Stimulated activated memory B cell treated with anti-CD40 and anti-IgM and Interleukin-4, amounts not matched to agents 10 μg/mL and 1 μg/mL and 100 μg/mL, for 72 hours (primary cell): ENCODE results near the gene GPR31.

Source experiments
- ATAC-seq: fragments of 150-1000 bp; cut with Tn5 transposase; 2 replicates; pipeline ENCODE4 v1.10.0; 2021
- H3K27ac Mint-ChIP-seq: one replicate; pipeline ENCODE4 v1.8.0; 2022; ENCODE audit warnings: mild to moderate bottlenecking, mixed read lengths
- H3K27me3 Mint-ChIP-seq: one replicate; pipeline ENCODE4 v1.8.0; 2022; ENCODE audit warnings: mixed read lengths
- H3K36me3 Mint-ChIP-seq: one replicate; pipeline ENCODE4 v1.8.0; 2022; ENCODE audit warnings: mixed read lengths
- H3K4me1 Mint-ChIP-seq: one replicate; pipeline ENCODE4 v1.8.0; 2022; ENCODE audit warnings: mixed read lengths
- H3K4me3 Mint-ChIP-seq: one replicate; pipeline ENCODE4 v1.8.0; 2022; ENCODE audit warnings: mild to moderate bottlenecking, moderate library complexity, mixed read lengths
- H3K9me3 Mint-ChIP-seq: one replicate; pipeline ENCODE4 v1.8.0; 2022; ENCODE audit warnings: mixed read lengths

The GPR31 gene

DNA sequence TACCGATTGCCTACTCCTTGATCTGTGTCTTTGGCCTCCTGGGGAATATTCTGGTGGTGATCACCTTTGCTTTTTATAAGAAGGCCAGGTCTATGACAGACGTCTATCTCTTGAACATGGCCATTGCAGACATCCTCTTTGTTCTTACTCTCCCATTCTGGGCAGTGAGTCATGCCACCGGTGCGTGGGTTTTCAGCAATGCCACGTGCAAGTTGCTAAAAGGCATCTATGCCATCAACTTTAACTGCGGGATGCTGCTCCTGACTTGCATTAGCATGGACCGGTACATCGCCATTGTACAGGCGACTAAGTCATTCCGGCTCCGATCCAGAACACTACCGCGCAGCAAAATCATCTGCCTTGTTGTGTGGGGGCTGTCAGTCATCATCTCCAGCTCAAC is 21.4 kb downstream of the GPR31 start:
- H3K27me3 Mint-ChIP-seq, result no peaks in the 10 kb centered on the region
- H3K27ac Mint-ChIP-seq, result peak overlapping the region; percentile 58
- no peak for ATAC-seq
- H3K4me1 Mint-ChIP-seq, result peaks cover 78% of the 10 kb centered on the region
- H3K4me3 Mint-ChIP-seq, result no peak overlapping the region
- H3K9me3 Mint-ChIP-seq, result no peaks in the 10 kb centered on the region
- H3K36me3 Mint-ChIP-seq, result peaks cover 19% of the 10 kb centered on the region

DNA sequence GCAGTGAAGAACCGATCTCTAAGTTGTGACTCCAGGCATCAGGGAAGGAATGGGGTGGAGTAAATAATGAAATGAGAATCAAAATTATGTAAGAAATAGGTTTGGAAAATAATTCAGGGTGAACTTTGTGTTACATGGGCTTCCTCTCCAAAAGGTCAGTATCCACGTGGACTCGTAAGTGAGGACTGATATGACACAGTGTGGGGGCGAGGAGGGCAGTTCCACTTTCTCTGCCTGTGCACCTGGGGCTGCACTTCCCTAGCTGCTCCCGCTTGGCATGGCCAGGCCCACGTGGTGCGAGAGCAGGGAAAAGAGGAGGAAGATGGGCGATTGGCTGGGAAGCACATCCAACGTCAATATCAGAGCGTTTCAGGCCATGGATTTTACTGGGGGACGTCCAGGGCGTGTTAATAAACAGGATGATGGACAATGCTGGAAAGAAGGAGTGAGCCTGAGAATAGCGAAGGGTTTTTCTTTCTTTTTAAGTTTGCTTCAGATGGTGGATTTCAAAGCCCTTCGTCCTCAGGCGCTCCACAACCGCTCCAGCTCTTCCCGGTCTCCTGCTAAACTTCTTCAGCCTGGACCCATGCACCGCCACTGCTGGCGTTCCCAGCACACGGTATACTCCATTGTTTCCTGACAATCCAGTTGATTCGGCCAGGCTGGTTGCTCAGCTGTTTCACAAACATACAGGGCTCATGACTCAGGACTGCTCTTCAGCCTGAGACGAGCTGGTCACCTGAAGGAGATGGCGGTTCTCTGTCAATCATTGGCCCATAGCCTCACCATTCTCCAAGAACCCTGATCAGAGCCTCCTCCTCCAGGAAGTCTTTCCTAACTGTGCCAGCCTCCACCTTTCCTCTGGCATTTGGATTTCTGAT is 23.1 kb downstream of the GPR31 start:
- ATAC-seq, result peak; percentile 53
- H3K9me3 Mint-ChIP-seq, result no peaks in the 10 kb centered on the region
- peak overlapping the region; percentile 24 for H3K4me3 Mint-ChIP-seq
- H3K4me1 Mint-ChIP-seq, result peaks cover 80% of the 10 kb centered on the region
- H3K36me3 Mint-ChIP-seq, result peaks cover 22% of the 10 kb centered on the region
- no peaks in the 10 kb centered on the region for H3K27me3 Mint-ChIP-seq
- H3K27ac Mint-ChIP-seq, result peak overlapping the region; percentile 84

DNA sequence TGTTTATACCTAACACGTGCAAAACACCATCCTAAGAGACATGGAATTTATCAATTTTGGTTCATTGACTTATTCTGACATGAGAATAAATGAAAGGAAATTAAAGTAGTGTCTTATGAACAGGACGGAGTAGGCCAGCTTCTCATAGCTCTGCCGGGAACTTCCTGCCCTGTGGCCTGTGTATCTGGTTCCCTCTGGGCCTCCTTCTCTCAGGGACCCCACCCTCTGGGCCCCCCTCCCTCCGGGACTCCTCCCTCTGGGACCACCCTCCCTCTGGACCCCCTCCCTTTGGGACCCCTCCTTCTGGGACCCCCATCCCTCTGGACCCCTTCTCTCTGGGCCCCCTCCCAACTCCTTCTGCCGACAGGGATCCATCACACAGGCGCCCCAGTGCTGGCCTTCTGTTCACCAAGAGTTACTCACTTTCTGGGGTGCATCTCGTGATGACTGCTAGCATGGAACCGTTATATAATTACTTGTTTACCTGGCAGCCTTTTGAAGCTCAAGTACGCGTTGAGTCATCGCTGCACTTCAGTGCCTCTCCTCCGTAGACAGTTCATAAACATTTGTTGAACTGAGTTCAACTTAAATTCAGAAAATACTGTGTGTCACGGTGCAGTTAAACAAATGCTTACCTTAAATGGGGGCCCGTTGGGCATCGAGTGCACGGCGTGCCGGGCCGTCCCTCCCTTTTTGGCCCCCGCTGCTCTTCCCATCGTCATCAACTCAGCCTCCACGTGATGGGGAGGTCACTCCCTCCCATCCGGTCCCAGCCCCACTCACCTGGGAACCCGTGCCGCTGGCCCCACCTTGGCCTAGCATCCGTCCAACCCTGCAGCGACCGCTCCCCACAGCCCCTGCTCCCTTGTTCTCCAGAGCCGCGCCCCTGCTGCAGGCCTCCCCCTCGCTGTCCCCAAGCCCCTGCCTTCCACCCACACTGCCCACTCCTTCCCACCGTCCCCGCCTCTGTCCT is 26.8 kb downstream of the GPR31 start:
- peaks cover 90% of the 10 kb centered on the region for H3K4me1 Mint-ChIP-seq
- peak overlapping the region; percentile 80 for H3K4me3 Mint-ChIP-seq
- H3K27me3 Mint-ChIP-seq, result no peaks in the 10 kb centered on the region
- H3K36me3 Mint-ChIP-seq, result peaks cover 23% of the 10 kb centered on the region
- H3K9me3 Mint-ChIP-seq, result no peaks in the 10 kb centered on the region
- peak overlapping the region; percentile 95 for H3K27ac Mint-ChIP-seq
- ATAC-seq, result peak; percentile 83

DNA sequence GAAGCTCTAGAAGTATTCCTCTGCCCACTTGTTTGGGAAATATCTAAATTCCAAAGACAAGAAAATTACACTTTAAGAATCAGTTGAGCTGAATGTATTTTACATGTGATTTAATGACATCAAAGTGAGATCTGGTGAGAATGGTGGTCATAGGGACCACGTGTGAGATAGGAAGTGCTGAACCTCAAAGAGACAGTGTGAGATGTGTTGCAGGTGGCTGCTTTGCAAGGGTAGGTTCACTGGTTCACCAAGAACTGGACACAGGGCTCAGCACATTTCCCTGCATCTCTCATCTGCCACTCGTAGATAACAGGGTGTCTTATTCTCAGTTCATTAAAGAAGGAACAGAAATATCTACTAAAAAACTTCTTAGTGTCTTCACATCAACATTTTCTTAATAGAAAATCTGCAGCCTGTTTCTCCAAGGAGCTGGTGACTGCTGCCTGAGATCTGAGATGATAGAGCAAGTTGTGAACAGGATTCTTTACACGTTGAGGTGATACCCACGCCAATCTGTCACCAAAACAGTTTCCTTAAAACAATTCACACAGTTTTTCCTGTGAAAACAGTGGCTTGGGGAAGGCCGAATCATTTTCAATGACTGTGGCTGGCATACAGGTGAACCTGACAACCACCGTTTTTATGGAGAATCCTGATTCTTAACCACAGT is 27.6 kb downstream of the GPR31 start:
- Mint-ChIP-seq H3K4me1 (peaks cover 87% of the 10 kb centered on the region), H3K27ac (peak overlapping the region; percentile 95), H3K4me3 (peak overlapping the region; percentile 80), H3K9me3 (no peaks in the 10 kb centered on the region), H3K27me3 (no peaks in the 10 kb centered on the region), H3K36me3 (peaks cover 23% of the 10 kb centered on the region)
- peak; percentile 59 for ATAC-seq

DNA sequence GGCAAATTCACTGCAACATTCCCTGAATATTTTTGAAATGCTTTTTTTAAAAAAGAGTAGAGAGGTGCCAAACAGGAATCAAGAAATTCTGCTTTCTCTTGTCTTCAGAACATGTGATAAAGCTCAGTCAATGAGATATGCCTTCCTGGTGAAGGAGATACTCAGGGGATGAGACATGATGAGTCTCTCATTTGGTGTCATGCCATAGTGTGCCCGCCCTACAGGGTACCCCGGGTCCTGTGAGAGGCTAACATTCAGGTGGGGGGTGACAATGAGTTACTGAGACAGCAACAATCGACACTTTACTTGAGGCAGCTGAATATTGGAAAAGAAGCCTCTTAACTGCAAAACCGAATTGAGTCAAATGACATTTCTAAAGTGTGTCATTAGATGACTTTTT is 28.2 kb downstream of the GPR31 start:
- Mint-ChIP-seq H3K27me3 (no peaks in the 10 kb centered on the region), H3K4me3 (peak overlapping the region; percentile 80), H3K9me3 (no peaks in the 10 kb centered on the region), H3K36me3 (peaks cover 20% of the 10 kb centered on the region), H3K4me1 (peaks cover 87% of the 10 kb centered on the region), H3K27ac (peak overlapping the region; percentile 95)
- no peak for ATAC-seq

DNA sequence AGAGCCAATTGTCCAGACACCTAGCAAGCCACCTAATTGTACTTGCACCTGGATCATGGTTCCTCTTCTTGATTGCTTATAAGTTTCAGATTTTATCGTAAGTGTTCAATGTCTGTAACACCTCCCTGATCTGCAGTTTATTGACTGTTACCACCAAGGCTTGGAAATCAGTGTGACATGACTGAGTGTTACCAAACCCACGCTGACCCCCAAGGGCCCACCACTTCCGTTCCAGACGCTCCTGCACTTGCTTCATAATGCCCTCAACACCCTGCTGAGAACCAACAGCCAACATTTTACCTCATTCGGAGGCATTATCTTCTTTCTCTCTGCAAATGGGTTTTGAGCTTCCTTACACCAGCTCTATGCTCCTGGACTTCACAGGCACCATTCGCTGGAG is 28.6 kb downstream of the GPR31 start:
- Mint-ChIP-seq H3K9me3 (no peaks in the 10 kb centered on the region), H3K4me1 (peaks cover 87% of the 10 kb centered on the region), H3K36me3 (peaks cover 17% of the 10 kb centered on the region), H3K4me3 (peak overlapping the region; percentile 80), H3K27me3 (no peaks in the 10 kb centered on the region), H3K27ac (peak overlapping the region; percentile 95)
- ATAC-seq, result peak; percentile 14

DNA sequence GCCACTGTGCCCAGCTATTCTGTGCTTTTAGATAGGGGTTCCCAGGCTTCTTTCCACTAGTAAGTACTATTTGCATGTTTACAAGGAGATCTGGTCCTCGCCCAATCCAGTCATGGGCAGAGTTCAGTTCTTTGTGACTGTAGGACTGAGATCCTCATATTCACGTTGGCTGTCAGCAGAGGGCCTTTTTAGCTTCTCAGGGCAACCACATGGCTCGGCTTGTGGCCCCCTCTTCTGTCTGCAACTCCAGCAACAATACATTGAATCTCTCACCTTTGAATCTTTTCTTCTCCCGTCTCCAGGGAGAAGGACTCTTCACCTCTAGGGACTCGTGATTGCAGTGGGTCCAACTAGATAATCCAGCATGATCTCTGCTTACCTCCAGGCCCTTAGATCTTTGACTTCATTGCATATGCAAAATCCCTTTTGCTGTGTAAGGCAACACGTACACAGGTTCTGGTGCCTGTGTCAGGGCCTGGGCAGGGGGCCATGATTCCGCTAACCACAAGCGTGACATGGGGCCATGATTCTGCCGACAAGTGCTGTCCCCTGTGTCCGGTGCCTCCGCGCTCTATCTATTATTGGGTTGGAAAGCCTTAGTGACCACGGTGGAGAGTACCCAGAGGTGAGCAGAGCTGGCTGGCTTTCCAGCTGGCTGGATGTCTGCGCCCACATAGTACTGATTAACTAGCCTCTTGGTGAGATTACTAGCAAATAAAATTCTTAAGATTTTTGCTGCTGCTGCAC is 29.8 kb downstream of the GPR31 start:
- Mint-ChIP-seq H3K9me3 (no peaks in the 10 kb centered on the region), H3K27me3 (no peaks in the 10 kb centered on the region), H3K4me1 (peaks cover 93% of the 10 kb centered on the region), H3K4me3 (peak overlapping the region; percentile 65), H3K36me3 (peaks cover 17% of the 10 kb centered on the region), H3K27ac (peak overlapping the region; percentile 95)
- ATAC-seq, result no peak

DNA sequence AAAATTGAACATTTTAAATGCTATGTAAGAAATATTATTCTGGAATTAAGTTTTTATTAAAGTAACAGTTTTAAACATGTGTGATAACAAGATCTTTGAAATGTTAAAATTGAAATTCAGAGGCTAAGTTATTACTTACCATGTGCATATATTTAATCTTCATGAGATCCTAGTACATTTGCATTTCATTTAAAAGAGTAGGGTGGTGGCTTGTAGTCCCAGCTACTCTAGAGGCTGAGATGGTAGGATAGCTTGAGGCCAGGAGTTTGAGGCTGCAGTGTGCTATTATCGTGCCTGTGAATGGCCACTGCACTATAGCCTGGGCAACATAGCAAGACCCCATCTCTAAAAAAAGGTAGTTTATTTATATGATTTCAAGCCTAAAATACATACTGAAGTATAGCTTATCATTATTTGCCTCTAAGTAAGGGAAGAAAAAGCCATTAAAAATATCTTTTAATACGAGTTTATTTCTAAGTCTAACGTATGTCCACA is 31.9 kb downstream of the GPR31 start:
- Mint-ChIP-seq H3K9me3 (no peaks in the 10 kb centered on the region), H3K4me3 (no peak overlapping the region), H3K27ac (peak overlapping the region; percentile 95), H3K36me3 (peaks cover 17% of the 10 kb centered on the region), H3K4me1 (peaks cover 93% of the 10 kb centered on the region), H3K27me3 (no peaks in the 10 kb centered on the region)
- ATAC-seq, result no peak

DNA sequence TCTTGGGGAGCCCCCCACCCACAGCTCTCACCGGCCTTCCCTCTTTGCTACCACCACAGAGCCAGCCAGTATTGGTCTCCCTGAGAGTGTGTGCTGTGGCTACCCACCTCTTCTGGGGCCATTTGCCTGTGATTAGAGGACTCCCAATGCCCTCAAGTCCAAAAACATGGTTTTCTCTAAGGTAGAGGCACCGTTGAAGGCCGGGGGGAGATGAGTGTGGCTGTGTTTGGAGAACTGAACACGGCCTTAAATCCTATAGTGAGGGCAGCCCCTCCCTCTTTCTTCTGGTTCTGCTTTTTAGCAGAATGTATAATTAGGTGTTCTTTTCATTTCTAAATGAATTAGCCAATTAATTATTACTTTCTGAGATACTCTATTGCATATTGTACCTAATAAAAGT is 32.4 kb downstream of the GPR31 start:
- no peak for ATAC-seq
- Mint-ChIP-seq H3K9me3 (no peaks in the 10 kb centered on the region), H3K27ac (peak overlapping the region; percentile 95), H3K4me3 (peak overlapping the region; percentile 88), H3K27me3 (no peaks in the 10 kb centered on the region), H3K36me3 (peaks cover 17% of the 10 kb centered on the region), H3K4me1 (peaks cover 93% of the 10 kb centered on the region)

DNA sequence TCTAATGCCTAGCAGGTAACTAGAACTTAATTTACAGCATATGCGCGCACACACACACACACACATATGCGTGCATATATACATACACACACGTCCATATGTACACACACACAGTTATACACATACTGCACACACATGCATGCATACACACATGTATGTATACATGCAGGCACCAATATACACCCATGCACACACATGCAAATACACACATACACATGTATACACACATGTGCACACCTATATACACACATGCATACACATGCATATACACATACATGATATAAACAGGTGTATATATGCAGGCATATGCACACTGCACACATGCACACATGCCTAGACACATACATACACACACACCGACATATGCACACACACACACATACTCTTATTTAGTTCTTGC is 33.0 kb downstream of the GPR31 start:
- H3K4me3 Mint-ChIP-seq, result peak overlapping the region; percentile 88
- peaks cover 89% of the 10 kb centered on the region for H3K4me1 Mint-ChIP-seq
- H3K9me3 Mint-ChIP-seq, result no peaks in the 10 kb centered on the region
- no peaks in the 10 kb centered on the region for H3K27me3 Mint-ChIP-seq
- no peak for ATAC-seq
- peaks cover 15% of the 10 kb centered on the region for H3K36me3 Mint-ChIP-seq
- H3K27ac Mint-ChIP-seq, result peak overlapping the region; percentile 95

DNA sequence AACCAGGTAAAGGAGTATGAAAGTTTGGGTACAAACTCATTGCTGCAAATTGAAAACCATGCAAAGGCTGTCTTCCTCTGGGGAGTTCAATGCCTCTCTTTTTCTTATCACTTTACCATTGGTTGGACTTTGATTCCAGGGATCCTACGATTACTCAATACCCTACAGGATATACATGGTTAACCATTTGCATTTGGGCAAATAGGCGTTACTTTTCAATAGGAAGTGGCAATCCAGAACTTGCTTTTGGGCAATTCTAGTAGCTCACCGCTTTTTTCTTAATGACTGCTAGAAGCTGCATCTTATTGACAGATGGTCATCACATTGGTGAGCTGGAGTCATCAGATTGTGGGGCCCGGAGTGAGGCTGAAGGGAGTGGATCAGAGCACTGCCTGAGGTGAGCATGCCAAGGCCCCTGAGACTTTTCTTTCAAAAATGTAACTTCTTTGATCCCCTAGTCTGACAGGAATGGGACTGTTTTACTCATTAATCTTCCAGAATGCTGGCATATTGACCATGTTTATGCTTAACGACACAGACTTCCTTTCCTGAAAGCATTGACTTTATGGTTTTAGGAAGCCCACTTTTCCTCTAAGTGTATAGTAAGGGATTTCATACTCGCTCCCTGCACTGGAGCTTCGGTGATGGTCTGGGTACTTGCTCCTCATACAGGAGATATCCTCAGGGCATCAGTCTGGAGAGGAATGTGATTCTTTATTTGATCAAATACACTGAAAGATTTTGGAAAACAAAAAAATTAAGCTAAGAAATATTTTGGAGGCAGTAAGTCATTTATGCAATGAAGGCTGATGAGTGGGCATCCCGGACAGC is 34.7 kb downstream of the GPR31 start, which contains the start of gene CCR6:
Gene CCR6 (plus strand): TSS at position 270 of the 831 bp plus-strand sequence. CDS start 13,039 bp downstream, outside the sequence.
- Mint-ChIP-seq H3K27ac (peak within 1 kb of the TSS; percentile 95), H3K9me3 (no peaks in the 10 kb centered on the region)

DNA sequence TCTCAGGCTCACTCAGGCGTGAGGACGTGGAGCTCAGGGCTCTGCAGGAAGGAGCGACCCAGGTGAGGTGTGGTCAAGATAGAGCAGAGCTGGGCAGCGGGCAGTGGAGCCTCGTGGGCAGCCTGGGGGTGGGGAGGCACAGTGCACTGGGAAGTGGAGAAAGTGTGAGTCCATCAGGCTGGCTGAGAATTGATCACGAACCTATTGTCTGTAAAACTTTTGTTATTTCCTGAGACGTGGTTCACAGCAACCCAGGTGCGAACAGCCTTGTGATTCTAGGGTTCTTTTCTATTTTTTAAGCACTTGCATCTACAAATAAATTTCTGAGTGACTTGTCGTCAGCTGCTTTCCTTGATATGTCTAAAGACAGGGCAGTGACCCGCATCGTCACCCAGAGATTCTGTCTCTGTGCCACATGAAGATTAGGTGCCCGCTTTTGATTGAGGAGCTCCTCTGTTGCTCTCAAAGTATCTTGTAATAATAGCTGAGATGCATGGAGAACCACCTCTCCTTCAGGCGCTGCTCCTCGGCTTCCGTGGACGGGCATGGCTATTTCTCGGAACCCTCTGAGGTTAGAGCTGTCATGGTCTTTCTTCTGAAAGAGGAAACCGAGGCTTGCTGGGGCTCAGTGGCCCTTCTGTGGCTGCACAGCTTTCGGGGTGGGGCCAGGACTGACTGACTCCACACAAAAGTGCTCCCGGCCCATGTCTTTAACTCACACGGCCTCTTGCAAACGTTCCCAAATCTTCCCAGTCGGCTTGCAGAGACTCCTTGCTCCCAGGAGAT is 35.5 kb downstream of the GPR31 start:
- ATAC-seq, result peak; percentile 65
- H3K36me3 Mint-ChIP-seq, result peaks cover 6% of the 10 kb centered on the region
- H3K4me3 Mint-ChIP-seq, result peak overlapping the region; percentile 82
- peaks cover 88% of the 10 kb centered on the region for H3K4me1 Mint-ChIP-seq
- H3K9me3 Mint-ChIP-seq, result no peaks in the 10 kb centered on the region
- H3K27ac Mint-ChIP-seq, result peak overlapping the region; percentile 95
- no peaks in the 10 kb centered on the region for H3K27me3 Mint-ChIP-seq

More for the DNA sequence above, 34.7 kb downstream of the GPR31 start, which contains the start of gene CCR6:
- ATAC-seq, result no peak
- H3K36me3 Mint-ChIP-seq, result peaks cover 6% of the 10 kb centered on the region
- peaks cover 89% of the 10 kb centered on the region for H3K4me1 Mint-ChIP-seq
- H3K27me3 Mint-ChIP-seq, result no peaks in the 10 kb centered on the region
- peak within 1 kb of the TSS; percentile 82 for H3K4me3 Mint-ChIP-seq
